Bone marrow (tissue), 2 donors: ENCODE measurements around the gene PDSS1.
"Not testable (repeated sequence)": the region's sequence is repeated elsewhere in the genome, so short reads cannot be mapped to it uniquely, and the experiment has no call there.

ENCODE experiments used
- DNase-seq, 2 donors: peaks; one replicate each; lab custom pipeline; 2025; lab: John Stamatoyannopoulos, UW

PDSS1 gene

GRCh38 chr10:26739071-26739631 lies 41.6 kb downstream of the PDSS1 start:
- no peak for DNase-seq

- no peak for DNase-seq
Measured at GRCh38 chr10:26741368-26741767, 43.9 kb downstream of the PDSS1 start.

GRCh38 chr10:26743091-26743490 lies 45.6 kb downstream of the PDSS1 start:
- no peak for DNase-seq

GRCh38 chr10:26743841-26744240 lies 46.3 kb downstream of the PDSS1 start:
- no peak for DNase-seq

- DNase-seq = no peak
Measured at GRCh38 chr10:26746061-26746460, 48.6 kb downstream of the PDSS1 start.

GRCh38 chr10:26755443-26755903 lies 58.0 kb downstream of the PDSS1 start:
- DNase-seq = peak in 1 of 2 donors; percentile 50

GRCh38 chr10:26759008-26759407 lies 61.5 kb downstream of the PDSS1 start:
- no peak for DNase-seq

- DNase-seq = no peak
Measured at GRCh38 chr10:26765549-26765948, 68.0 kb downstream of the PDSS1 start.

GRCh38 chr10:26770069-26770468 lies 72.6 kb downstream of the PDSS1 start:
- DNase-seq = no peak

GRCh38 chr10:26773633-26774032 lies 76.1 kb downstream of the PDSS1 start:
- DNase-seq = no peak

GRCh38 chr10:26776258-26776657 lies 78.8 kb downstream of the PDSS1 start:
- no peak for DNase-seq

- no peak for DNase-seq
Measured at GRCh38 chr10:26777686-26778085, 80.2 kb downstream of the PDSS1 start.

- DNase-seq = no peak
Measured at GRCh38 chr10:26779176-26779860, 81.8 kb downstream of the PDSS1 start.

- DNase-seq = no peak
Measured at GRCh38 chr10:26780106-26780792, 82.7 kb downstream of the PDSS1 start.

- no peak for DNase-seq
Measured at GRCh38 chr10:26780793-26781601, 83.5 kb downstream of the PDSS1 start.

- DNase-seq = no peak
Measured at GRCh38 chr10:26781797-26782196, 84.3 kb downstream of the PDSS1 start.

- DNase-seq = no peak
Measured at GRCh38 chr10:26787362-26787761, 89.9 kb downstream of the PDSS1 start.

GRCh38 chr10:26789779-26790178 lies 92.3 kb downstream of the PDSS1 start:
- not testable (repeated sequence) for DNase-seq

GRCh38 chr10:26790221-26790995 lies 92.9 kb downstream of the PDSS1 start:
- DNase-seq = no peak

GRCh38 chr10:26792758-26793495 lies 95.4 kb downstream of the PDSS1 start:
- no peak for DNase-seq
